Lower leg skin (tissue), 4 donors: ENCODE data around the gene CLASP1. TPM values are rescaled to one million over a fixed set of nuclear protein-coding genes. Genes with fewer than 3 reads are reported as not detected.

Experiments used
- DNase-seq, 2 donors: peaks; one replicate each; pipeline ENCODE4 v3.0.0-alpha.2; 2019; ENCODE audit warnings: low spot score in 2 of 2
- H3K4me3 ChIP-seq: fragments of 200-600 bp; sonication (generic); 2 replicates; pipeline ENCODE4 v1.5.1; 2017; ENCODE audit warnings: mild to moderate bottlenecking, low read depth; ENCODE audit not compliant: poor library complexity, severe bottlenecking
- POLR2A ChIP-seq, 2 donors: fragments of 450-650 bp; IDR thresholded peaks; one replicate each; pipeline ENCODE4 v1.6.1; 2016 to 2017; ENCODE audit warnings: antibody characterized with exemption in 2 of 2, mild to moderate bottlenecking in 1 of 2, moderate library complexity in 1 of 2
- WGBS, 2 donors: methylation state at CpG; one replicate each; pipeline ENCODE4 v1.1.5; 2018; 5-methylcytosine and 5-hydroxymethylcytosine counted together
- intact Hi-C: fragments of 100-400 bp; cut with DNase I; formaldehyde crosslinking; loops from one replicate; pipeline ENCODE4 v1.15.0; 2023; ENCODE audit warnings: low total_unique reads
- total RNA-seq, 4 donors: library from RNA; depleted of rRNA; stranded (reverse); fragments of >200 nt; gene quantifications; one replicate each; pipeline ENCODE4 v1.1.0, GENCODE V29; 2016
- TF ChIP-seq, protein P1 (sequence below), 3 donors: fragments of 450-650 bp; IDR thresholded peaks; one replicate each; pipeline ENCODE4 v1.5.1; 2016; ENCODE audit warnings: antibody characterized with exemption in 3 of 3, mild to moderate bottlenecking in 3 of 3, moderate library complexity in 2 of 3

The CLASP1 gene
- total RNA-seq, 4 donors from 2014 or later = 56.8 to 88.4 (median 69.0) TPM

DNA sequence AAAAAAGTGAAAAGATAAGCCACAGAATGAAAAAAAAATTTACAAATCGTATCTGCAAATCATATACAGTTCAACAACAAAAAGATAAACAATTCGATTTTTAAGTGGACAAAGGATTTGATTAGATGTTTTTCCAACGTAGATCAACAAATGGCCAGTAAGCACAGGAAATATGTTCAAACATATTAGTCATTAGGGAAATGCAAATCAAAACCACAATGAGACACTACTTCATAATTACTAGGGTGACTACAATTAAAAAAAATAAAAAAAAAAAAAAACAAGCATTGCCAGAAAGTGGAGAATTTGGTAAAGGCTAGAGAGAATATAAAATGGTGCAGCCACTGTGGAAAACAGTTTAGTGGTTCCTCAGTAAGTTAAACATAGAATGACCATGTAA is 156.9 kb downstream of the CLASP1 start:
- no peak for DNase-seq
- no peak for TF ChIP-seq POLR2A (IDR thresholded peaks at IDR 0.05)
- TF ChIP-seq, protein P1, sequence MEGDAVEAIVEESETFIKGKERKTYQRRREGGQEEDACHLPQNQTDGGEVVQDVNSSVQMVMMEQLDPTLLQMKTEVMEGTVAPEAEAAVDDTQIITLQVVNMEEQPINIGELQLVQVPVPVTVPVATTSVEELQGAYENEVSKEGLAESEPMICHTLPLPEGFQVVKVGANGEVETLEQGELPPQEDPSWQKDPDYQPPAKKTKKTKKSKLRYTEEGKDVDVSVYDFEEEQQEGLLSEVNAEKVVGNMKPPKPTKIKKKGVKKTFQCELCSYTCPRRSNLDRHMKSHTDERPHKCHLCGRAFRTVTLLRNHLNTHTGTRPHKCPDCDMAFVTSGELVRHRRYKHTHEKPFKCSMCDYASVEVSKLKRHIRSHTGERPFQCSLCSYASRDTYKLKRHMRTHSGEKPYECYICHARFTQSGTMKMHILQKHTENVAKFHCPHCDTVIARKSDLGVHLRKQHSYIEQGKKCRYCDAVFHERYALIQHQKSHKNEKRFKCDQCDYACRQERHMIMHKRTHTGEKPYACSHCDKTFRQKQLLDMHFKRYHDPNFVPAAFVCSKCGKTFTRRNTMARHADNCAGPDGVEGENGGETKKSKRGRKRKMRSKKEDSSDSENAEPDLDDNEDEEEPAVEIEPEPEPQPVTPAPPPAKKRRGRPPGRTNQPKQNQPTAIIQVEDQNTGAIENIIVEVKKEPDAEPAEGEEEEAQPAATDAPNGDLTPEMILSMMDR (IDR thresholded peaks at IDR 0.05) = no peak
- intact Hi-C loops = no loop called here
- WGBS, 2 donors = 81 to 83% methylated on average over 3 of the region's 3 CpGs
- no peak overlapping the region for H3K4me3 ChIP-seq

DNA sequence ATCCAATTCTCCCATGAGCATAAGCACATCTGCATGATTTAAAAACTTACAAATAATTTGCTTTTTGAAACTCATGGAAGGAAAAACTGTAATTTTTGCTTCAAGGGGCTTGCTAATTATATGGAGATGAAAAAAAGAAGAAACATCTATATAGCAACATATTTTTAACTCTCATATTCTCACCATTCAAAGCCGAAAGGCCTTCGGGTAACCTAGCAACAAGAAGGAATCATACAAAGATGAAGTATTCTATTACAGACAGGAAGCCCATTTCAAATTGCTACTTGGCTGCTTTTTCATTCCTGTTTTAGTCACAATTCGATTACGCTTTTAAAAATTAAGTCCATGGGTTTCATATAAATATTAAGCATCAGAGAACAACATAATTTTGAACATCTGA is 157.7 kb downstream of the CLASP1 start:
- no peak overlapping the region for H3K4me3 ChIP-seq
- 74 to 85% methylated on average over 4 of the region's 4 CpGs for WGBS, 2 donors
- intact Hi-C loops = no loop called here
- TF ChIP-seq, protein P1 (IDR thresholded peaks at IDR 0.05) = no peak
- TF ChIP-seq POLR2A (IDR thresholded peaks at IDR 0.05) = no peak
- no peak for DNase-seq

DNA sequence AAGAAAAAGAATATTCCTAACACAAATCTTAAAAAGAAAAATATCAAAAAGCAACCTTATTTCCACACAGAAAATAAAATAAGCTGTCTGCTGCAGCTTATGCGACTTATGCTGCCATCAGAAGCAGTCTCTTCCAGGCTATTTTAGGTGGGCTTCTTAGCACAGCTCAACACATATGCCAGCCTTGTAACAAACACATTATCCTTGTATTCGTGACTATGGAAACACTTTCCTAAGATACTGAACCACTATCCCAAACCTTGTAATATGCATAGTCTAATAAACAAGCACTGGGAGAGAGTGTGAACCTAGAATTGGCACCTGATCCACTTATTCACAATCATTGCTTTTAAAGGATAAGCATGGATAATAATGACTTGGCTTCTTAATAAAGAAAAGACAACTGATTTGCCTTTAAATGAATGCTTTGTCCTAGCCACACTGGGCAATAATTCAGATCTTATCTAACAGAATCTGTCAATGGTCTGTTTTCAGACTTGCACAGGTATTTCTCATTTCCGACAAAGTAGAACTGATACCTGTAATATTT is 158.6 kb downstream of the CLASP1 start:
- no peak for TF ChIP-seq POLR2A (IDR thresholded peaks at IDR 0.05)
- no peak overlapping the region for H3K4me3 ChIP-seq
- 92 to 94% methylated on average over 3 of the region's 3 CpGs for WGBS, 2 donors
- no peak for DNase-seq
- intact Hi-C loops = no loop called here

DNA sequence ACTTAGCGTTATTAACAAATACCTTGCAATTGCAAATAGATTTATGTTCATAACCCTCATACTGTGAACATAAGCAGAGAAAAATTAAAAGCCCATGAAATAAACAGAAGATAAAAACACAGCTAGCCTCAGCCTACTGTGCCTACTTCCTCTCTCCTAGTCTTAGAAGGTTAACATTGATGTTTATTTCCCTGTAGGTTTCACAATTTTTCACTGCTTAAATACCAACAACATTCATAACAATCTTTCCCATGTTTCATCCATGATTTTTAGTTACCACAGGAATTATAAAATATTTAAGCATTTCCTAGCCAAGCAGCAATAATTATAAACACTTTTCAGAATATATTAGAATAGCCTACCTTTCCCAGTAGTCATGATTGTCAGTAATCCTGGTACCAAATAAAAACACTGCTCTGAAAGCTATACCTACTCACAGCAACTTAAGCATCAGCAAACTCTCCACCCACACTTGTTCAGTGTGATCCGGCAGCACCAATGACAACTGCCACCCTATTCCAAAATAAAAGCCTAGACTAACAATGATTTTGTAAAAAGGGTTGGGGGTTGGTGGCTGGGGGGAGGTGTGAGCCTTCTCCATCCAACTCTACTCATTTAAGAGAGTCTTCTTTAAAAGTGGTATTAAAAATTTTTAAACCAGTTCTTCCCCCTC is 159.2 kb downstream of the CLASP1 start:
- TF ChIP-seq POLR2A (IDR thresholded peaks at IDR 0.05) = no peak
- H3K4me3 ChIP-seq = no peak overlapping the region
- intact Hi-C loops = no loop called here
- DNase-seq = no peak
- WGBS, 2 donors = 63 to 75% methylated on average over 2 of the region's 2 CpGs

DNA sequence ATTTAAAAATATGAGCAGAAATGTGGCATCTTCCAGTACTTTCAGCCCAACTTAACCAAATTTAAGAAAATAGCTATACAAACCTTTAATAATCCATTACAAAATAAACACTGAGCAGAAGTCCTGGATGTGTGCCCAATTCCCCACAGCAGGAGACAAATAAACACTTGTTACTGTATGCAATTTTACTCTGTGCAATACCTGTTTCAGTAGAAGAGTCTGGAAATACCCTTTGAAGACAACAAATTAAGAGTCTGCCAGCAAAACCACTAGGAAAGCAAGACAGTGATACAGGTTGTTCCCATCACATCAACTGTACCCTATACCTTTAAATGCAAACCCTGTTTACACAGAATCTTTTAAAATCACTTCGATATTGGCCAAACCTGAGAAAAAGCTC is 160.0 kb downstream of the CLASP1 start:
- intact Hi-C loops = no loop called here
- DNase-seq = no peak
- TF ChIP-seq, protein P1 (IDR thresholded peaks at IDR 0.05) = no peak
- no peak for TF ChIP-seq POLR2A (IDR thresholded peaks at IDR 0.05)
- no peak overlapping the region for H3K4me3 ChIP-seq
- WGBS, 2 donors = 71 to 75% methylated on average over 1 of the region's 1 CpG

DNA sequence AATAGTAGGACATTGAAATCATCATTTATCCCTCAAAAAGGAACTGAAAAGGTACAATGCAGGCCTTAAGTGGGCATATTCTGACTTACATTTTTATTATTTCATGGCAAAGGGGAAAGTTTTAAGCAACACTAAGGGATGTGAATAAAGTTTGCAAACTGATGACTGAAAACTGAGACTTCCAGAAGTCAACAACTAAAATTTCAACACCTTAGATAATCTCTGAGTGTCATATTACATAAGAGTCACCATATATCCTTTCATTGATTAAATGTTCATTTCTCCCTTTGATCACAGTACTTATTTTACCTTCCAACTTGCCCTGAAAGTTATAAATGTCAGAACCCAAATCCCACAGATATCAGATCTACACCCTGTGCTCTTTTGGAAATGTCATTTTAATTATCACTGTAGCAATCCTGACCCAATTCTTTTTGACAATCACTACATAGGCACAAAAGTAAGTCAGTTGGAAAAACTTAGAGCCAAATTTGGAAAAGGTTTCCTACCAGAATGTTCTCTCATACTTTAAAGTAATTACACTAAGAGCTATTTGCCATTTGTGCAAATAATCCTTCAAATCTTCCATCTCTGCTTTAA is 163.0 kb downstream of the CLASP1 start:
- DNase-seq = no peak
- H3K4me3 ChIP-seq = no peak overlapping the region
- intact Hi-C loops = no loop called here
- TF ChIP-seq, protein P1 (IDR thresholded peaks at IDR 0.05) = no peak
- no peak for TF ChIP-seq POLR2A (IDR thresholded peaks at IDR 0.05)

DNA sequence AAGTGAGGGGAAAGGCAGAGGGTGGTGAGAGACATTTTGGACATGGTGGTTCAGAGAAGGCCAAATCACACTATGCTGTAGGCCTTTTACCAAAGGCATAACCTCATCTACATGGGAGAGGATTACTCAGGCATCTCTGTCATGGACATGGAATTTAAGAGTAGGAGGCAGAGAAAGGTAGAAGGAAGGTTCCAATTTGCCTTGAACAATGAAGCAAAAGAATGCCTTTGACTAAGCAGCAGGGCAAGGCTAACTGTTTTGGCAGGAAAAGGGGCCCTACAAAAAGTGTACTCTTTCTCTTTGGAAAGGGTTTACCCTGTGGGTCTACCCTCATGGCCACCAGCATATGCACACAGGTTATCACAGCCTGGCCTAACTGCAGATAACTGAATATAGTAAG is 164.2 kb downstream of the CLASP1 start:
- intact Hi-C loops = no loop called here
- DNase-seq = no peak
- no peak overlapping the region for H3K4me3 ChIP-seq
- TF ChIP-seq POLR2A (IDR thresholded peaks at IDR 0.05) = no peak
- TF ChIP-seq, protein P1 (IDR thresholded peaks at IDR 0.05) = no peak
